GM18907 (cell line): ENCODE results near the gene SGMS1.
A peak's percentile ranks its signal among the peaks of the same experiment; 100 is the strongest.
"Not testable (repeated sequence)": the region's sequence is repeated elsewhere in the genome, so short reads cannot be mapped to it uniquely, and the experiment has no call there.

Experiments
- ATAC-seq: cut with Tn5 transposase; IDR thresholded peaks from one replicate; pipeline ENCODE4 v1.9.1; 2021; ENCODE audit warnings: mild to moderate bottlenecking, moderate library complexity; ENCODE audit not compliant: unreplicated experiment

SGMS1 gene

DNA sequence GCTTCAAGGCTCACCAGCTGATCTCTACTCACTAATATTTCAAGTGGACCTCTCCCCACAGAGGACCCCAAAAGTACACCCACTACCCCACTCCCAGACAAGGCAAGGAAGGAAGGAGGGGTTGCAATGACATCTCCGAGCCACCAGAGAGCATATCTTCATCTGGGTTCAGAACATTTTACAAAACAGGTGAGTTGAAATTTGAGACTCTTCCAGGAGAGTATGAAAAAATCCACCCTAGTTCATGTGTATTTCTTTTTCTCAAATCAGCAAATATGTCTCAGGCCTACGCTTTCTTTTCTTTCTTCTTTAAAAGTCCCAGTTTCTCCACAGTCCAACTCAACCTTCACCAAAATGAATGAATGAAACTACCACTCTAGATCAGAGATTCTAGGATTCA is 61.9 kb downstream of the SGMS1 start:
- ATAC-seq = peak; percentile 59

DNA sequence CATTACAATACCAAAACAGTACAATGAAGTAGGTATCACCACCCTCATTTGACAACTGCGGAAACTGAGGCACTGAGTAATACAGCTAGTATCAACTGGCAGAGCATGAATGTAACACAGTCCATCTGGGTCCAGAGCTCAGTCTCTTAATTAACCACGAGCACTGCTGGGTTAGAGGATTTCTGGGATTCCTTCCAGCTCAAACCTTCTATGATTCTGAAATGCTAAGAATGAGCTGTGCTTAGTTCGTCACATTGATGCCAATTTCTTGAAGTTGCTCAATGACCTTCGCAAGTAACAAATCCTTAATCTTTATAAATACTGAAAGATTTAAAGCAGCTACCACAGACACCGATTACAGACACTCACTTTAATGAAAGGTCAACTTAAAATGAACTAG is 62.5 kb downstream of the SGMS1 start:
- ATAC-seq = no peak

DNA sequence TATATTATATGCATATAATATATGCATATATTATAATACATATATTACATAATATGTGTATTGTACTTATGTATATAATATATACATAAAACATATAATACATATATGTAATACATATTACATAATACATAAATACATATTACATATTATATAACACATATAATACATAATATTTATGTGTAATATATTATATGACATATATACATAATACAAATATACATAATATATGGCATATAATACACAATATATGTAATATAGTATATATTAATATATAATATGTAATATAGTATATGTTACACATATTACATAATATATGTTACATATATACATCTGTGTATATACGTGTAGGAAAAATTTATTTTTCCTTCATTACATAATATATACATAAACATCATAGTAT is 63.4 kb downstream of the SGMS1 start:
- no peak for ATAC-seq

DNA sequence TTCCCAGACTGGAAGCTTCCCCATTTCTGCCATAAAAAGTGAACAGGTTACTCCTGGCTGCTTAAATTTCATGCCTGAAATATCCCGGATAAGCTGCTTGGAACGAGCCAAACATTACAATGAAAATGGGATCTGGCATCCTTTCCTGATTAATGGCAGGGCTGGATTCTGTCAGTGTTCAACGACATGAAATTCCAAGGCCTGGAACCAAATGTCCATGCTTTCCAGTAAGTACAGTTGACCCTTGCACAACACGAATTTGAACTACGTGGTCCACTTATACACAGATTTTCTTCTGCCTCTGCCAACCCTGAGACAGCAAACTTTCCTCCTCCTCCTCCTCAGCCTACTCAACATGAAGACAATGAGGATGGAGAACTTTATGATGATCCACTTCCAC is 65.4 kb downstream of the SGMS1 start:
- no peak for ATAC-seq

DNA sequence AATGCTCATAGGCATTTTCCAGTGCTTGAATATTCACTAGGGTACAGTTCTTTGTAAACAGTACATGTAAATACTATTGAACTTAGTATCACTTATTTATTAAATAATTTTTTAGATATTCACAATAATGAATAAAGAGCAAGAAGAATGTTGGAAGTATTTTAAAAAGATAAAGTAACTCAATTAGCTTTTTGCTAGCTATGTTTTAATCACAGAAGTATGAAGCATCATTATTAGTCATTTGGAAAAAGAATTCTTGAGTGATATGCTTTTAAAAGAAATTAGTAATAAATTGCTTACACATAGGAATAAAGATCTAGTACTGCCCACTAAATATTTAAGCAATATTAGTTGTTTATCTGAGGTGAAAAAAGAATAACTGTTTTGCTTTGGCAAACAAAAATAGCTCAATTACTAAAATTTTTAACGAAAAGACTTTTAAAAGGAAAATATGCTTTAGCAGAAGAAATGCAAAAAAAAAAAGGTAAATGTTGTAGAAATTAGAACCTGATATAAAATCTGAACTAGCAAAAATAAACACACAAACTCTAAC is 66.5 kb downstream of the SGMS1 start:
- no peak for ATAC-seq

DNA sequence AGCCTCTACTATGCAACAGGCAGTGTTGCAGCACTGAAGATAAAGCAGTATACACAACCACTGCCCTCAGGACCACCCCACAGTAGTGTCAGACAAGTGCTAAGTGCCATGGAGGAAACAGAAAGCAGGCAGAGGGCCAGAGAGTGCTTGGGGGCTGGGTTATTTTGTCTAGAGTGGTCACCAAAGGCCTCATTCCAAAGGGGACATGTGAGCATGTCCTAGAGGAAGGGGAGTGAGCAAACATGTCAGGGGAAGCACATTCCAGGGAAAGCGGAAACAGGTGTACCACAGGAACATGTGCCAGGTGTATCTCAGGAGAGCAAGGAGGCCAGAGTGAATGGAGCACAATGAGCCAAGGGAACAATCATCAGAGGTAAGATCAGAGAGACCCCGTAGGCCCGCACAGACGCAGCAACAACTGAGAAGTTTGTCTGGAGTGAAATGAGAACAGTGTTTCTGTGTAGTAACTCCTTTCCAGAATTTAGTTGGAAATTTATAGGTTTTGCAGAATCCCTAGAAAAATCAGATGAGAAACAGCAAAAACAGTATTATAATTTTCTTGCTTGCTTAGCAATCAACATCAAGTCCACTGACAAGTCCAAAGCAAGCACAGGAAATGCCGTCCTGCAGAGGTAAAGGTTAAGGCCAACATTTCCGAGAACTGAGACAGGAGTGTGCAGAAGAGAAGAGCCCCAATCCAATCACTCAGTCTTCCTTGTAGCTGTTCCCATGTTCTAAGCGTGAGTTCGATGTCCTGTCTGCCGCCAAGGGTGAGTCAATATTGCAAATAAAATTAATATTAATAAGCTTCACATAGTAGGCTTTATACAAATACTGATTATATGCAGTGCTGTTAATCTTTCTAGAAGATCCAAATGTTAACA is 67.3 kb downstream of the SGMS1 start:
- no peak for ATAC-seq

DNA sequence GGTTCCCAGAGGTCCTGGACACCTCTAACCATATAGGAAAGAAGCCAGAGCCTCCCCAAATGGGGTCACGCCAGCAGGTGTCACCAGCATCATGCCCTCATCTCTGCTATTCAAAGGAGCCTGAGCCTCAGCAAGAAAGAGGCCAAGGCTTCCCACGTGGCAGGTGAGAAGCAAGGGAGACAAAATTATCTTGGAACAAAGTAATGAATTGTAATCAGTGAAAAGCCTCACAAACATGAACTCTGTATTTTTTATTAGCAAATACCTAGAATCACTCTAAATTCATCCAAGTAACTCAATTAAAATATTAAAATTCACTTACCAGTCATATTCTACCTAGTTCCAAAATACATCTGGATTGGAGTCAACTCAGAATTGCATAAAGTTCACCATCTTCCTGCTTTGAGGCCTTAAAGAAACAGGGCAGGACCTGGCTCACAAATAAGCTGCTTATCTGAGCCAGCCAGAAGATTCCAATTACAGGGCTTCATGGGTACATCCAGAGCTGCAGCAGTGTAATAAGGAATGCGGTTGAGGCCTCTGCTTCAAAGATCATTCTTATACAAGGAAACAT is 68.7 kb downstream of the SGMS1 start:
- no peak for ATAC-seq

DNA sequence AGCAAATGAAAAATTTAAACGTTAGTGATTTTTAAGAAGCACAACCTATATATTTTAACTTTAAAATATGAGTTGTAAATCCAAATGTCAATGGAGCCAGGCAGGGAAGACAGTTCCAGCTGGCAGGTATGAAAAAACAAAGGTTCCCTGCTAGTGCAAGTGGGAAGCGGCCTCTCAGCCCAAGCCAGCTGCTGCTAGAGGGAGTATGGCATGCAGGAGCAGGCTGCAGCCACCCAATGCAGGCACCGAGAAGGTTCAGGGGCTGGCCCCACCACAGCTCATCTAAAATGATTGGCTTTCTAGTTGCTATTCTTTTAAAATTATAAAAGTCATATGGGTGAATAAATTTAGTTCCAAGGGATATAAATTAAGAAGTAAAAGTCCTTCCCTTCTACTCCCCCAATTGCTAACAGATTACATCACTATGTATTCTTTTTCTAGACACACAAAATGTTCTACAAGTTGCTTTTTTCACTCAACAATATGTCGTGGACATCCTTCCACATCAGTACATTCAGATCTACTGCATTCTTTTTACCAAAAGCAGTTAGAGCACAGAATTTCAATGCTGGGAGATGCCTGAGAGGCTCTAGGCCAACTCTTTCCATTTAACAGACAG is 69.3 kb downstream of the SGMS1 start:
- no peak for ATAC-seq

DNA sequence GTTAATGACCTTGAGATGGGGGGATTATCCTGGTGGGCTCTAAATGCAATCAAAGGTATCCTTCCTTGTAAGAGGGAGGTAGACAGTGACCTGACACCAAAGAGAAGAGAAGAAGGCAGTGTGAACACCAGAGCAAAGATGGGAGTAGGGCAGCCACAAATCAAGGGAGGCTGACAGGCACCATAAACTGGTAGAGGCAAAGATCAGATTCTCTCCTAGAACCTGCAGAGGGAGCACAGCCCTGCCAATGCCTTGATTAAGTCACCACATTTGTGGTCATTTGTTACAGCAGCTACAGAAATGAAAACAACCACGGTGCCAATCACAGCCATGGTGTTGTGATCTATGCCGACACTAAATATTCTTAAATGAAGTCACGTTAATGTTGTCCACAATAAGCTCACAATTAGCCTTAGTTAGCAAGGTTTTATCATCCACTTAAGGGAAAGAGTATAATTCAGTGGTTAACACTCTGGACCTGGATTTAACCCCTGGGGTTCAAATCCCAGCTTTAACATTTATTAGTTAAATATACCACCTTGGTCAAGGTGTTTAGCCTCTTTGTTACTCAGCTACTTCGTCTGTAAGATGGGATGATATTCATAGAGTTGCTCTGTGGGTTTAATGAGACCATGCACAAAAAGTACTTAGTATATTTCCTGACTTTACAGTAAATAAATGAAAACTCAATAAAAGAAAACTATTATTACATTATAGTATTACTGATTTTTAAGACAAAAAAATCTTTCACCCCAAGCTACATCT is 70.8 kb downstream of the SGMS1 start:
- peak; percentile 71 for ATAC-seq

DNA sequence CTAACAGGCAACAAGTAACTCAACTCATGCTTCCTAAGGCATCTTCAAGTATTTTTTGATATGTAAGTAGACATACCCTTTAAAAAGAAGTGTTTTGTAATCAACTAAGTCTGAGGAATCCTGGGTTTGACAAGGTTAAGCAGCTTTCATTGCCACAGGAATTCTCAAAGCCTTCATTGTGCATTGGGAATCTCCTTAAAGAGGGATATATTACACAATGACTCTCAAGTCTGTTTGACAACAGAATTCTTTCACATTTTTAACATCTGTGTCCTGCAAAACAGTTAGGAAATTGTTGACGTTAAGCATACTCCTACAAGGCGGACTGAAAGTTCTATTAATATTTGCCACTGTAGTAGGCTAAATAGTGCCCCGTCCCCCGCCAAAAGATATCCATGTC is 71.4 kb downstream of the SGMS1 start:
- ATAC-seq = no peak

DNA sequence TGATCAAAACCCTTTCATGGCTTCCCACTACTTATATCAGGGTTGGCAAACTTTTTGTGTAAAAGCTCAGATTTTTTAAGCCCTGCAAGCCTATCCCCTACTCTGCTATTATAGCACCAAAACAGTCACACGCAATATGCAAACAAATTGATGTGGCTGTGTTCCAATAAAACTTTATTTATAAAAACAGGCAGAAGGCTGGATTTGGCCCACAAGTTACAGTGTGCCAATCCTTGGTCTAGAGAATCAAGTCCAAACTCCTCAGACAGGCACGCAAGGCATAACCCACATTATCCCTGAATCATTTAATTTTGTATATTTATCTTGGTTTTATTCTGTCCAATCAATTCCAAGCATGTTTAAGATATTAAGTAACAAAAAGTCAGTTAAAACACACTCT is 71.9 kb downstream of the SGMS1 start:
- ATAC-seq = no peak

DNA sequence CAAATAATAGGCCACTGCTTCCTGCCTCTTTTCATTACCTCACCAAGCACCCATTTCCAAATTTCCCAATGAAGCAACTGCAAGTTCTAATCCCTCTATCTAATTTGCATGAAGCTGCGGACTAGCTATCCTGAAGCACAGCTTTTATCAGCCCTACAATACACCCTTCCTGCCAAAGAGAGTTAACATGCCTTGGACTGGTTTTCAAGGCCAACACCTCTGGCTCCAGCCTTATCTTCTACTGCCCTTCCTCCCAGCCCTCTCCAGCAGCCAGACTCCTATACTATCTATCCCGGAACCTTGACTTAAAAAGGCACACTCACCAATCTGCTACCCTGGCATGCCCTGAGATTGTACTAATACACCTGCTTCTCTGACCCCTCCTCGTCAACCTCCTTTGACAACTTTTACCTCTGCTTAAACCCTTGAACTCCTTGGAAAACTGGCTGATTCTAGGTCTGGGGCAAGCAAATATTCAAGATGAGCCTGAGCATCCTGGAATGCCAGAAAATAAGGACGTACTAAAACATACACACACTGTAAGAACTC is 73.4 kb downstream of the SGMS1 start:
- no peak for ATAC-seq

DNA sequence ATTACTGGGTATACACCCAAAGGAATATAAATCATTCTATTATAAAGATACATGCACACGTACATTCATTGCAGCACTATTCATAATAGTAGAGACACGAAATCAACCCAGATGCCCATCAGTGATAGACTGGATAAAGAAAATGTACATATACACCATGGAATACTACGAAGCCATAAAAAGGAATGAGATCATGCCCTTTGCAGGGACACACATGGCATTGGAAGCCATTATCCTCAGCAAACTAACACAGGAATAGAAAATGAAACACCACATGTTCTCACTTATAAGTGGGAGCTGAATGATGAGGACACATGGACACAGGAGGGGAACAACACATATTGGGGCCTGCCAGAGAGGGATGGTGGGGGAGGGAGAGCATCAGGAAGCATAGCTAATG is 74.6 kb downstream of the SGMS1 start:
- not testable (repeated sequence) for ATAC-seq

DNA sequence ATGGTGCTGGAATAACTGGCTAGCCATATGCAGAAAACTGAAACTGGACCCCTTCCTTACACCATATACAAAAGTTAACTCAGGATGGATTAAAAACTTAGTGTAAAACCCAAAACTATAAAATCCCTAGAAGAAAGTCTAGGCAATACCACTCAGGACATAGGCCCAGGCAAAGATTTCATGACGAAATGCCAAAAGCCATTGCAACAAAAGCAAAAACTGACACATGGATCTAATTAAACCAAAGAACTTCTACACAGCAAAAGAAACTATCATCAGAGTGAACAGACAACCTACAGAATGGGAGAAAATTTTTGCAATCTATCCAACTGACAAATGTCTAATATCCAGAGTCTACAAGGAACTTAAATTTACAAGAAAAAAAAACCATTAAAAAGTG is 75.3 kb downstream of the SGMS1 start:
- ATAC-seq = not testable (repeated sequence)

DNA sequence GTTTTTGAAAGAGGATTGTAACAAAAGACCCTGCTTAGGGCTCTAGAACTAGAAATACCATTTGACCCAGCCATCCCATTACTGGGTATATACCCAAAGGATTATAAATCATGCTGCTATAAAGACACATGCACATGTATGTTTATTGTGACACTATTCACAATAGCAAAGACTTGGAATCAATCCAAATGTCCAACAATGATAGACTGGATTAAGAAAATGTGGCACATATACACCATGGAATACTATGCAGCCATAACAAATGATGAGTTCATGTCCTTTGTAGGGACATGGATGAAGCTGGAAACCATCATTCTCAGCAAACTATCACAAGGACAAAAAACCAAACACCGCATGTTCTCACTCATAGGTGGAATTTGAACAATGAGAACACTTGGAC is 77.5 kb downstream of the SGMS1 start:
- ATAC-seq = not testable (repeated sequence)

DNA sequence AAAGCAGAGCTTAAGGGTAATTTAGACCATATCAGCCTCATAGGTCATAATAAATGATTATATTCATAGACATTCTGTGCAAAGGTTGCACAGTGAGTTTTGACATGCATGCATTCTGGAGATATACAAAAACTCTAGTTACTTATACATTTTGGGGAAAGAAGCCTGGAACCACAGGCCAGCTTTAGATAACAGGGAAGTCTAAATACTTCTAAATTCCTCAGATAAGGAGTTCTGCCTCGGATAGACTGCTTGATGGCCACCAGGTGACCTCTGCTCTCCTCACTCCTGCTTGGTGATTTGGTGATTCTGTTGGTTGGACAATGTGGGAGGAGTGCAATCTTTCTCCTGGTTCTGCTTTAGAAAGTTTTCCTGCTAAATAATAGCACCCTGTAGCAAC is 77.9 kb downstream of the SGMS1 start:
- no peak for ATAC-seq

DNA sequence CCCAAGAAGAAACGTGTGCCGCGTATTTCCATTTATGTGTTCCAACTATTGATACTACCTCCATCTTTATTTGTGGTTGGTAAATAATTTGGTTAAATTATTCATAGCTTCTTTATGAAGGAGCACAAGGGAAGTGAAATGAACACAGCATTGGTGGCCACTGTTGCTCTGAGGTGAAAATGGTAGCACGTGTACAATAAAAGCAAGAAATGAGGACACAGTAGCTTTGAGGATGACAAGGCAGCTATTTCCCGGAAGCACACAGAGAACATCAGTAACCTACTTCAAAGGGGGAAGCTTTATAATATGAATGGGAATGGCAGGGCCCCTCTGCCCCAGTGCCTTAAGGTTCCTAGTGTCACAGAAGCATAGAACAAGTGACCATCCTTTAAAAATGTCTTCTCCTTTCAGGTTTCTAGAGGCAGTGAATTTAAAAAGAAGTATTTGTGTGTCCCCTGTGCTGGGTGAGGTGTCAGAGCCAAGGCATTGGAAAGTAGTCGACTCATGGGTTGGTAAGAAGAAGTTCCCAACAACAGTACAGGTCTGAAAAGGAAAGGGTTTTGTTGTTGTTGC is 78.8 kb downstream of the SGMS1 start:
- no peak for ATAC-seq

DNA sequence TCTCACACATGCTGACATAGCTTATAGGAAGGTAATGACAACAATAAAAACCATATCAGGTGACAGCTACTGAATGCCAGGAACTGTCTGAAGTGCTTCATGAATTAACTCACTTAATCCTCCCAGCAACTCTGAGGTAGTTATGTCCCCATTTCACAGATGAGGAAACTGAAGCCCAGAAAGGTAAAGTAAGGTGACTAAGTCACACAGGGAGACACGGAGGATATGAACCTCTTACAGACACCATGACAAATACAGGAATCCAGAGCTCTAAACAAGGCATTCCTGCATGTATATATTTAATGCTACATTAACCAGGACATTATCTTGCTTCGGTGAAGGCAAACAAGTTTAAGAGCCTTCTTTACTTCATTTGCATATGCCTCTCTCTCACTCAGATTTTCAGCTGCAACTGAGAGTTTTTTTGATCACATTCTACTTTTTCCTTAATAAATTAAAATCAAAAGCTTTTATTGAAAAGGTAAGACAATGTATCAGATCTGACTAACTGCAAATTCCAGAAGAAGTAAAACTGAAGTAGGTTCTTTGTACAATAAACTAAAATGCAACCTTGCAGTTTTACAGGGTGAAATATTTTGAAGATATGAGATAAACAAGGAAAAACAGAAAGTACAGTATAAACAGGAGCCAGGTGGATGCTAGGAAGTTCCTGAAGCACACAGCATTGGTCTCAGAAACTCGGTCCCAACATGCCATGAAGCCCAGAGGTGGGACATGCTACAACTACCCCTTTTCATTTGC is 79.5 kb downstream of the SGMS1 start:
- ATAC-seq = no peak

DNA sequence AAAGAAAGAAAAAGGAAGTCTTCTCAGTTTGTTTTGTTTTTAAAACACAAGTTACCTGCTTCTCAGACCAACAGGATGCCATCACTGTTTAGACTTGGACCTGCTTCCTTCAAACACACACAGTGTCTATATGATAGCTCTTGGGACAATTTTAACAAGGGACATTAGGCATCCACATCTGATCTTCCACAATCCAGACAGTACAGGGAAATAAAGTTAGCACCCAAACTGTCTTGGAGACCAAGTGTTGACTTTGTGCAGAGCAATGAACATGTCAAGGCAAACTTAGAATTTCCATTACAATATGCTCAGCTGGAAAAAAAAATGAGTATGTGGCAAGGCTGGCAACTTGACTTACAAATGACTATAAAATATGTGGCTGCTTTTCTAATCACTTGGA is 80.9 kb downstream of the SGMS1 start:
- ATAC-seq = no peak

DNA sequence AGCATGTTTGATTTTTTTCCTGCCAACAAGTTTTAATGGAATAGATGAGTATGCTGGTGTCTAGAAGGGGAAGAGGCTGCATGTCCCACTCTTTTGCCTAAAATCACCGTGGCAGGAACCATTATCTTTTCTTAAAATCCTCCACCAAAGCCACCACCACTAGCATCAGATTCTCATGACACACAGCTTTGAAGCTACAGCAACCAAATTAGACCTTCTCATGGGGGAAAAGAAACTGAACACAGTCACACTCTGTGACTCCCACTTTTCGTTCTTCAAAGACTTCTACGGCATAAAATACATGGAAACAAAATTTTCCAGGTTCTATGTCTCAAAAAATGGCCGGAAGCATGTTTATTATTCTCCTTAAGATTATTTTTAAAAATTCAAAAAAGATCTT is 81.8 kb downstream of the SGMS1 start:
- peak; percentile 33 for ATAC-seq
